NCI-H2029 (cell line): ENCODE results near the gene DNPH1.

Experiments
- DNase-seq: peaks from one replicate; lab custom pipeline; 2025; lab: John Stamatoyannopoulos, UW

Gene DNPH1

DNA sequence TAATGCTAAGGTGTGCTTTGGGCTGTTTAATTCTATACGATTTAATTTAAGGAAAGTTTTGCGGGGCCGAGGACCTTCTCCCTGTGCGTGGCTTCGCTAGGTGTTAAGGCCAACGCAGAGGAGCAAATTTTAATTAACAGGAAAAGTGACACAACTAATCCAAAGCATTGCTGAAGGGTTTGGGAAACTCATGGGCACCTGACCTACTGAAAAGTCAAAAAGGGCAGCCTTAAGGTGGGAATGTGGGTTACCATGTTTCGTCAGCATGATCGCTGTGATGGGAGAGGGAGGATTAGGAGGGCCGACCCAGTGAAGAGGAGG lies 47.7 kb downstream of the DNPH1 start:
- DNase-seq: no peak

DNA sequence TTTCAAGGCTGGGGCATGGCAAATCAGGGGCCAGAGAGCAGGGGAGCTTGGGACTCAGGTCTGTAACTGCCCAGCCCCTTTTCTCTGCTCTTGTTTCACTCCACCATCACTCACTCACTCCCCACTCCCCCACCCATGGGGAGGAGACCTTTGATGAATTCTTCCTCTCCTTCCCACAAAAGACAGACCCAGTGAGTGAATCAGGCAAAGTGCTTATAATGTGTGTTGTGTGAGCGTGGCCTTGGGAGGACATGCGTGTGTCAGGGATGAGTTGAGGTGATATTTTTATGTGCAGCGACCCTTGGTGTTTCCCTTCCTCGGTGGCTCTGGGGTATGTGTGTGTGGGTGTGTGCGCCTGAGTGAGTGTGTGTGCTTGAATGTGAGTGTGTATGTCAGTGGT lies 48.3 kb downstream of the DNPH1 start:
- no peak for DNase-seq

- no peak for DNase-seq
Observed at GRCh38 chr6:43180058-43180457, 49.2 kb downstream of the DNPH1 start.

DNA sequence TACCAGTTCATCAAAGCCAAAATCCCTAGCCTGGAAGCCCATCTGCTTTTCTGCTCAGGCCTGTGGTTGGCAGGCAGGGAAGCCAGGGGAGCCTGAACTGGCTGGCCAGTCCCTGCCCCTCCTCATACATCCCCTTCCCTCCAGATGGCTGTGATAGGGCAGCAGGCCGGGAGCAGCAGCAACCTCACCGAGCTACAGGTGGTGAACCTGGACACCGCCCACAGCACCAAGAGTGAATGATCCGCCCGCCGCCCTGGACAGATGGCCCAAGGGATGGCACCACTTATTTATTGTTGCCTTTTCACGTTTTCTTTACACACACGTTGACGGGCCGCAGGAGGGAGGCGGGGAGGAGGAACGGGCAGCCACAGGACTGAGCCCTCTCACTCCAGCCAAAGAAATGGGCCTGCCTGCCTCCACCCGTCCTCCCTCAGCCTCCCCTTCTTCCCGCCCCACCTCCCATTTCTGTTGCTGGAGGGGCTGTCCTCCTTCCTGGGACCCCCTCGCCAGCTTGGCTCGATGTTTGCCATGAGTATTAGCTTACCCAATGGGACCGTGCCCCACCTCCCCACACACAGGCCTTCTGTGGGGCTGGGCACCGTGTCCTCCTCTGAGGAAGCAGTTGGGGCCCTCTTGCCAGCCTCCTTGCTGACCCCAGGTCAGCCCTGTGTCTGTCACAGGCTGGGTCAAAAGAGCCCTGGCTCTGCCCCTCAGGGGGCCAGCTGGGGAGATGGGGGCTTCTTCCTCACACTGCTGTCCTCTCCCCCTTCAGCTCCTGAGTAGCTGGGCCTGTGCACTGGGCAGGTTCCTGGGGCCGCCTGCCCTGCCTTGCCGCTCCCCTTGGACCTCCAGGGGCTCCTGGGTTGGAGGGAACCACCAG lies 50.1 kb downstream of the DNPH1 start:
- no peak for DNase-seq

DNA sequence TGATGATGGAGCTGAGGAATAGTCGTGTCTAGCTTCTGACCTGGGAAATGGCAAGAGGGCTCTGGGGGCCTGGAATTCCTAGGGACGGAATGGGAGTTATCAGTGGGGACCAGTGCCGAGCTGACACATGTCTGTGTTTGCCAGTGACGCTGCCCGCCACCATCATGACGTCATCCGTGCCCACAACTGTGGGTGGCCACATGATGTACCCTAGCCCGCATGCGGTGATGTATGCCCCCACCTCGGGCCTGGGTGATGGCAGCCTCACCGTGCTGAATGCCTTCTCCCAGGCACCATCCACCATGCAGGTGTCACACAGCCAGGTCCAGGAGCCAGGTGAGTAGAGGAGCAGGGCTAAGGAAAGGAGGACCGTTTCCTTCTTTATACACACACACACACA lies 51.1 kb downstream of the DNPH1 start:
- DNase-seq: no peak

DNA sequence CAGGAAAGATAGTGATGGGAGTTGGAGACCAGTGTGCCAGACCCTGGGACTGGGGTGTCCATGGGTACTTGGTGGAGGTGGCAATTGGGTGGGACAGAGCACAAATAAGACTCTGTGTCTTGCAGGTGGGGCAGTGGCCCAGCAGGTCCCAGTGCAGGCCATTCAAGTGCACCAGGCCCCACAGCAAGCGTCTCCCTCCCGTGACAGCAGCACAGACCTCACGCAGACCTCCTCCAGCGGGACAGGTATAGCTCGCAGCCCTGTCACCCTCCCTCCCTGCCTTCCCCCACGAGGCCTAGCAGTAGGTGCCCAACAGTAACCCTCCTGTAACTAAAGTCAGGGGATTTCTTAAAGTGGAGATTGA lies 52.9 kb downstream of the DNPH1 start:
- DNase-seq: no peak

DNA sequence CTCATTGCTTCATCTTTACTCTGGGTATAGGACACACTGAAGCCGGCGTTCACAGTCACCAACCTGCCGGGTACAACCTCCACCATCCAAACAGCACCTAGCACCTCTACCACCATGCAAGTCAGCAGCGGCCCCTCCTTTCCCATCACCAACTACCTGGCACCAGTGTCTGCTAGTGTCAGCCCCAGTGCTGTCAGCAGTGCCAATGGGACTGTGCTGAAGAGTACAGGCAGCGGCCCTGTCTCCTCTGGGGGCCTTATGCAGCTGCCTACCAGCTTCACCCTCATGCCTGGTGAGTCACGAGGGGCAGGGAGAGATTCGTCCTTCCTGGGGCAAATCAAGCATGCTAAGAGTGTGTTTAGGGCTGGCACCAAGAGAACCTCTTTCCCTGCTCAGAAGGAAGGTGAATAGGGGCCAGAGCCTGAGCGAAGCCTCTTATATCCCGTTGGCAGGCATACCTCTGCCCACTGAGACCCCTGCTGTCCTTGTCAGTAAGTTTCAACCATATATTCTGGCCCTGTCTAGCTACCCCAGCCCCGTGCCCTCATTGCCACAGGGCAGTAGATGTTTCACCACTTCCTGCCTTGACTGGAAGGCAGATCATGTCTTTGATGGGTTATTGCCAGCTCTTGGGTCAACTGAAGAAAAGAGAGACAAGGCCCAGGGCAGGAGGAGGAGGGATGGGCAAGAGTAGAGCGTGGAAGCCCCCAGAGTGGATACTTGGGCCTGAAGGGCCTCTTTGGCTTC lies 53.4 kb downstream of the DNPH1 start:
- DNase-seq: no peak
